HG03139 (cell line): ENCODE results near the gene ZG16.
"Not testable (repeated sequence)": the region's sequence is repeated elsewhere in the genome, so short reads cannot be mapped to it uniquely, and the experiment has no call there.

Source experiments
- ATAC-seq: cut with Tn5 transposase; IDR thresholded peaks from one replicate; pipeline ENCODE4 v1.9.1; 2021; ENCODE audit not compliant: unreplicated experiment

The ZG16 gene

DNA sequence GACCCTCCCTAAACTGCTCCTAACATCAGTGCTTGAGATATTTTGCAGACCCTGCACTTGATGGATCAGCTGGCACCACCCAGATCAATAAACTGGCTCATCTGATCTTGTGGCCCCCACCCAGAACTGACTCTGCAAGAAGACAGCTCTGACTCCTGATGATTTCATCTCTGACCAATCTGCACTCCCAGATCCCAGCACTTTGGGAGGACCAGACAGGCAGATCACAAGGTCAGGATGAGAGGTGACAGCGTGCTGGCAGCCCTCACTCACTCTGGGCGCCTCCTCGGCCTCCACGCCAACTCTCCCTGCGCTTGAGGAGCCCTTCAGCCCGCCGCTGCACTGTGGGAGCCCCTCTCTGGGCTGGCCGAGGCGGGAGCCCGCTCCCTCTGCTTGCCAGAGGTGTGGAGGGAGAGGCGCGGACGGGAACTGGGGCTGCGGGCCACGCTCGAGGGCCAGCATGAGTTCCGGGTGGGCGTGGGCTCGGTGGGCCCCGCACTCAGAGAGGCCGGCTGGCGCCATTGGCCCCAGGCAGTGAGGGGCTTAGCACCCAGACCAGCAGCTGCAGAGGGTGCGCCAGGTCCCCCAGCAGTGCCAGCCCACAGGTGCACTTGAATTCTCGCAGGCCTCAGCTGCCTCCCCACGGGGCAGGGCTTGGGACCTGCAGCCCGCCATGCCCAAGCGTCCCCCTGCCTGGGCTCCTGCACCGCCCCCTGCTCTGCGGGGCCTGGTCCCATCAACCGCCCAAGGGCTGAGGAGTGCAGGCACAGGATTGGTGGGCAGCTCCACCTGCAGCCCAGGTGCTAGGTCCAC lies 29.9 kb upstream of the ZG16 start:
- ATAC-seq, result no peak

DNA sequence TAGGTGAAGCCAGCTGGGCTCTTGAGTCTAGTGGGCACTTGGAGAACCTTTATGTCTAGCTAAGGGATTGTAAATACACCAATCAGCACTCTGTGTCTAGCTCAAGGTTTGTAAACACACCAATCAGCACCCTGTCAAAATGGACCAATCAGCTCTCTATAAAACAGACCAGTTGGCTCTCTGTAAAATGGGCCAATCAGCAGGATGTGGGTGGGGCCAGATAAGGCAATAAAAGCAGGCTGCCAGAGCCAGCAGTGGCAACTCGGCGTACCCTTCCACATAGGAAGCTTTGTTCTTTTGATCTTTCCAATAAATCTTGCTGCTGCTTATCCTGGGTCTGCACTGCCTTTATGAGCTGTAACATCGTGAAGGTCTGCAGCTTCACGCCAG lies 29.3 kb upstream of the ZG16 start:
- ATAC-seq, result not testable (repeated sequence)

- ATAC-seq, result no peak
These were observed 24.5 kb upstream of the ZG16 start for GRCh38 chr16:29753516-29753915.

GRCh38 chr16:29756654-29757053 lies 21.4 kb upstream of the ZG16 start:
- no peak for ATAC-seq

DNA sequence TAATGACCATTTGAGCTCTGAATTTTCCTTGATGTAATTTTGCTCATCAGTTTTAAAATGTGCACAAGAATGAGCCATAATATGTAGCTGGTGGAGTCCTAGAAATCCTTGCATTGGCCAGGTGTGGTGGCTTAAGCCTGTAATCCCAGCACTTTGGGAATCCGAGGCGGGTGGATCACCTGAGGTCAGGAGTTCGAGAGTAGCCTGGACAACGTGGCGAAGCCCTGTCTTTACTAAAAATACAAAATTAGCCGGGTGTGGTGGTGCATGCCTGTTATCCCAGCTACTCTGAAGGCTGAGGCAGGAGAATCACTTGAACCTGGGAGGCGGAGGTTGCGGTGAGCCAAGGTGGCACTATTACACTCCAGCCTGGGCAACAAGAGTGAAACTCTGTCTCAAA lies 21.0 kb upstream of the ZG16 start:
- not testable (repeated sequence) for ATAC-seq

GRCh38 chr16:29757950-29758466 lies 20.0 kb upstream of the ZG16 start:
- no peak for ATAC-seq

DNA sequence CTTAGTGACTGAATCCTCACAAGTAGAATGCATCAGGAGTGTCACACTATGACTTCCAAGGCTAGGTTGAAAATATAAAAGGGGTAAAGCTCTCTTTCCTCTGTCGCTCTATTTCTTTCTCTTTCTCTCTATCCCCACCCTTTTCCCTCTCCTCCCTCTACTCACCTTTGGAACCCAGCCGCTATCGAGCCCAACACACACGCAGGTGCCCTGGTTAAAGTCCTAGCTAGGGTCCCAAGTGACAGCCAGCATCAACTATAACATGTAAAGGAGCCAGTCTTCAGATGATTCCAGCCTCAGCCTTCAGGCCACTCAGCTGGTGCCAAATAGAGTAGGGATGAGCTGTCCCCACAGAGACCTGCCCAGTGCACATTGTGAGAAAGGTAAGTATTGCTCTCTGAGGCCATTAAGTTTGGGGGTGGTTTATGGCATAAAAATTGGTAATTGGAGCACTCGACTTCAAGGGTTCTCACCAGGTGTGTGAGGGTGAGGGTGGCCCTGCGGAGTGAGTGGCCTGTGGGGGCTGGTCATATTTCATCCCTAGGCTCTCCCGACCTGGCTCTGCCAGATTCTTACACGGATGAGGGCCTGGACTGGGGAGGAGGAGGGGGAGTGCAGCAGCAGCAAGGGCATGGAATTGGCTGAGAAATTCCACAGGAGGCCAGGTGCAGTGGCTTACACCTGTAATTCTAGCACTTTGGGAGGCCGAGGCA lies 17.3 kb upstream of the ZG16 start:
- no peak for ATAC-seq

DNA sequence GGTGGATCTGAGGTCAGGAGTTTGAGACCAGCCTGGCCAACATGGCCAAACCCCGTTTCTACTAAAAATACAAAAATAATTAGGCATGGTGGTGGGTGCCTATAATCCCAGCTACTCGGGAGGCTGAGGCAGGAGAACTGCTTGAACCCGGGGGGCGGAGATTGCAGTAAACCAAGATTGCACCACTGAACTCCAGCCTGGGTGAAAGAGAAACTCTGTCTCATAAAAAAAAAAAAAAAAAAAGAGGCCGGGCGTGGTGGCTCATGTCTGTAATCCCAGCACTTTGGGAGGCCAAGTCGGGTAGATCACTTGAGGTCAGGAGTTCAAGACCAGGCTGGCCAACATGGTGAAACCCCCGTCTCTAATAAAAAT lies 16.8 kb upstream of the ZG16 start:
- ATAC-seq, result not testable (repeated sequence)

- no peak for ATAC-seq
These were observed 16.2 kb upstream of the ZG16 start for GRCh38 chr16:29761882-29762281.

- ATAC-seq, result no peak
These were observed 14.7 kb upstream of the ZG16 start for GRCh38 chr16:29763326-29763725.

GRCh38 chr16:29765167-29766032 lies 12.7 kb upstream of the ZG16 start:
- ATAC-seq, result no peak

DNA sequence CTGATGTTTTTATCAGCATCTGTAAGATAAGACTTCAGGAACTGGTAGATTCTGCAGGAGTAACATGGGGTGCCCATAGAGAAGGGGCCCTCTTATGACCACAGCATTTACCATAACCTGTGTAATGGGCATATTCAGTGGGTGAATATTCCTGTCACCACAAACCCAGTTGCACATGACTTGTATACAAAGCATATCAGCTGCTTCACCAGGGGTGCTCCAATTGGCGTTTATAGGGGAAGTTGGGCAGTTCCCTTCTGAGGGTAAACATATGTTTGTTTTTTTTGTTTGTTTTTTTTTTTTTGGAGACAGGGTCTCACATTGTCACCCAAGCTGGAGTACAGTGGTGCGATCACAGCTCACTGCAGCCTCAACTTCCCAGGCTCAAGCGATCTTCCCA lies 11.5 kb upstream of the ZG16 start:
- no peak for ATAC-seq

DNA sequence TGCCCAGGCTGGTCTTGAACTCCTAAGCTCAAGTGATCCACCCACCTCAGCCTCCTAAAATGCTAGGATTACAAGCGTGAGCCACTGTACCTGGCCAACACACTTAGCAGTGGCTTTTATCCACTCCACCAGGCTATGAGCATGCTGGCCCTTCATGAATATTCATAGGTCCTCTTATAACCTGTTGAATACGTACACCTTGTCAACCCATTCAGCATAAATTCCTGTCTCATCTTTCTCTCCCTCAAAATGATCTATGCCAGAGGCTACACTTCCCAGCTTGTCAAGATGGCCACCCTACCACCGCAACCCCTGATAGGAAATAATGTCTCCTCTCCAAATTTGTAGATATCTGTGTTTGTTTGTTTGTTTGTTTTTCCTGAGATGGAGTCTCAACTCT lies 11.0 kb upstream of the ZG16 start:
- no peak for ATAC-seq

- no peak for ATAC-seq
These were observed 8.5 kb upstream of the ZG16 start for GRCh38 chr16:29769507-29769906.

DNA sequence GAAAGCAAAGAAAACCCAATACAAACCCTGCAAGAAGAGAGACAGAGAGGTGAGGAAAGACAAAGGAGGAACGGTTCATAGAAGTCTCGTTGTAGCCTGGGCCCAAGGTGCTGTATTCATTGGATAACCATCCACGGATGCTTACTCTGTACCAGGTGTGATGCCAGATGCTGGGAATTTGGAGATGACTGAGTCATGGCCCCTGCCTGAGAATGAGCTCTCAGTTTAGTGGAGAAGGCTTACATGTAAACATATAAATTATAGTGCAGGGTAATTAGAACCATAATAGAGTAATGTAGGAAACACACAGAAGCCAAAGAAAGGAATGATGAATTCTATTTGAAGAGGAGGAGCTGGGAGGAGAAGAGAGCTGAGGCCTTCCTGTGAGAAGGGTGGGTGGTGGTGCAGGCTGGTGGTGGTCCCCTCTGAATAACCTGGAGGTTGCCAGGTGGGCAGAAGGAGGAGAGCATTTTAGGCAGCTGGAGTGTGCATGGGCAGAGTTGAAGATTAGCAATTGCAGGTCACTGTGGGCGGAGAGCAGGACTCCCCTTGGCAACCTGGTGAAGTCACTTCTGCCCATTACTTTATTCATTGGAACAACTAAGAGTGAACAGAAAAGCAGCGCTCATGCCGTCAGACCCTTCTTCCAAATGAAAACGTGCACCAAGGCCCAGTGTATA lies 7.7 kb upstream of the ZG16 start:
- no peak for ATAC-seq

GRCh38 chr16:29772330-29772729 lies 5.7 kb upstream of the ZG16 start:
- ATAC-seq, result not testable (repeated sequence)

GRCh38 chr16:29774730-29775129 lies 3.3 kb upstream of the ZG16 start:
- no peak for ATAC-seq

- ATAC-seq, result no peak
These were observed 2.2 kb upstream of the ZG16 start for GRCh38 chr16:29775742-29776408.

DNA sequence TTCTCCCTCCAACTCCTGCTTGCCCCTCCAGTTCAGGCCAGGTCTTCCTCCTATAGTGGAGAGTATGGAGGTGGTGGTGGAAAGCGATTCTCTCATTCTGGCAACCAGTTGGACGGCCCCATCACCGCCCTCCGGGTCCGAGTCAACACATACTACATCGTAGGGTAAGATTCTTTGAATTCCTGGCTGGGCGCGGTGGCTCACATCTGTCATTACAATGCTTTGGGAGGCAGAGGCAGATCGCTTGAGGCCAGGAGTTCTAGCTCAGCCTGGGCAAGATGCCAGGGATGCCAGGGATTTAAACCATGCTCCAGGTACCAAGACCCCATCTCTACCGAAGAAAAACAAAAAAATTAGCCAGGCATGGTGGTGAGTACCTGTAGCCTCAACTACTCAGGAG lies 1.4 kb downstream of the ZG16 start:
- ATAC-seq, result no peak
